IPS-20b (cell line): ENCODE results near the gene PFDN2.
"Not testable (repeated sequence)": the region's sequence is repeated elsewhere in the genome, so short reads cannot be mapped to it uniquely, and the experiment has no call there.

Experiments used
- H3K27ac ChIP-seq: one replicate; pipeline ENCODE4 v1.5.1; 2013; ENCODE audit warnings: low read length
- H3K27me3 ChIP-seq: 2 replicates; pipeline ENCODE4 v1.6.1; 2013; ENCODE audit warnings: mild to moderate bottlenecking, low read length, inconsistent platforms; ENCODE audit not compliant: insufficient read depth
- H3K36me3 ChIP-seq: 2 replicates; pipeline ENCODE4 v1.6.1; 2013; ENCODE audit warnings: low read depth, mild to moderate bottlenecking, inconsistent platforms, low read length, moderate library complexity; ENCODE audit not compliant: insufficient read depth
- H3K4me1 ChIP-seq: 2 replicates; pipeline ENCODE4 v1.6.1; 2013; ENCODE audit warnings: mild to moderate bottlenecking, control low read depth, inconsistent platforms, low read length, moderate library complexity; ENCODE audit not compliant: insufficient read depth
- H3K4me3 ChIP-seq: 2 replicates; pipeline ENCODE4 v1.5.1; 2013; ENCODE audit warnings: mild to moderate bottlenecking, low read length, inconsistent platforms
- H3K9ac ChIP-seq: 2 replicates; pipeline ENCODE4 v1.6.1; 2013; ENCODE audit warnings: low read depth, mild to moderate bottlenecking, inconsistent platforms, low read length, moderate library complexity
- H3K9me3 ChIP-seq: 2 replicates; pipeline ENCODE4 v1.6.1; 2013; ENCODE audit warnings: mild to moderate bottlenecking, low read depth, low read length, inconsistent platforms; ENCODE audit not compliant: insufficient read depth

Gene PFDN2

GRCh38 chr1:161132410-161133219 is 14.8 kb upstream of the PFDN2 start, which contains the start of gene DEDD:
Gene DEDD (minus strand): TSS chr1:161132667. CDS start chr1:161124462, 8,205 bp downstream.
- Histone ChIP-seq H3K4me3 (peak within 1 kb of the TSS; percentile 92), H3K4me1 (peaks cover 13% of the 10 kb centered on the region; the same call in 1 of the 2 replicates), H3K27me3 (no peaks in the 10 kb centered on the region), H3K9ac (peak within 1 kb of the TSS; percentile 94), H3K27ac (peak within 1 kb of the TSS; percentile 94), H3K9me3 (no peaks in the 10 kb centered on the region), H3K36me3 (peaks cover 34% of the 10 kb centered on the region)

- H3K27ac ChIP-seq = peak overlapping the region; percentile 94
- no peaks in the 10 kb centered on the region for H3K9me3 ChIP-seq
- H3K27me3 ChIP-seq = no peaks in the 10 kb centered on the region
- peak overlapping the region; percentile 94 for H3K9ac ChIP-seq
- H3K4me1 ChIP-seq = peaks cover 13% of the 10 kb centered on the region; the same call in 1 of the 2 replicates
- H3K36me3 ChIP-seq = peaks cover 37% of the 10 kb centered on the region
- peak overlapping the region; percentile 92 for H3K4me3 ChIP-seq
Measured at GRCh38 chr1:161131523-161132409, 13.9 kb upstream of the PFDN2 start.

DNA sequence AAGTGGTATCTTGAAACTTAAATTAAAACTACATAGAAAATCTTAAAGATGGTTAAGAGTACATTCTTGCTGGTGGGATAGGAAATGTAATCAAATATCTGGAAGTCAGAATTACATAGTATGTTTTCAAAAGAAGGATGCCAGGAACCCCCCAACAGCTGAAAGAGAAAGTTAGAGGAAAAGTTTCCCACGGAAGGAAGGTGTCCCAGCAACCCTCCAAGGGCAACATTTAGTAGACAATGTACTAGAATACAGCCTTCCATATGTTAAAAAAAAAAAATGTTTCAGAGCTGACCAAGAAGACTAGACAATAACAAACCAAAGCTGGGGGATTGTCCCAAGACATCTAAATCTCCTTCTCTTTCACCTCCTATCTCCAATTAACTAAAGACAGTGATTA is 12.4 kb upstream of the PFDN2 start:
- Histone ChIP-seq H3K9me3 (no peaks in the 10 kb centered on the region), H3K27ac (no peak overlapping the region), H3K9ac (peak overlapping the region; percentile 94; the same call in 1 of the 2 replicates), H3K4me1 (peaks cover 13% of the 10 kb centered on the region; the same call in 1 of the 2 replicates), H3K4me3 (peak overlapping the region; percentile 92), H3K27me3 (no peaks in the 10 kb centered on the region), H3K36me3 (peaks cover 49% of the 10 kb centered on the region)

DNA sequence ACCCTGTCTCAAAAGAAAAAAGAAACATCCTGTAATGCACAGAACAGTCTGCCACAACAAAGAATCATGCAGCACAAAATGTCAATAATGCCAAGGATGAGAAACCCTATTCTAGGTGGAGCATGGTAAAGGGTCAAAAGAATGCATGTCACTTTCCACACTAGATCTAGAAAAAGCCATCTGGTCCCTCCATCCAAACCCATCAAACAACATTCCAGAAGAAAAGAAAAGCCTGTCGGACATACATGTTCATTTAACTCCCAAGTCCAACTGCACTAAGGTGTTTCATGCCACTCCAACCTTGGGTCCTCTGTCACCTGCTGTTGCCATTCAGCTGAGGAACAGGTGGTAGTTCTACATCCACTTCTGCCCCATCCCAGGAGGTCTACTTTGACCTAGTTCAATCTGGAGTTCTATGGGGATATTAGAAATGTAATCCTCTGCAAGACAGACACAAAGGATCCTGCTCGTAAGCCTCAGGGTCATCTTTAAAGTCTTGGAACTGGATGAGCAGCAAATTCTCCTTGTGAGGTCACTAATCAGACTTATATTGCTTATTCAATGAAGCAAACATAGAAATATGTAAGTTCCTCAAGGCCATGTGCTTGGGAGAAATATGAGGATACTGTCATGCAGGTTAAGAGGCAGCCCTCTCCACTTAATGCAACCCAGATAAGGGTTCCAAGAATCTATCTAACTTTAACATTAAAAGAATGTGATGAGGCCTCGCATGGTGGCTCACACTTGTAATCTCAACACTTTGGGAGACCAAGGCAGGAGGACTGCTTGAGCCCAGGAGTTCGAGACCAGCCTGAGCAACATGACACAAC is 11.0 kb upstream of the PFDN2 start:
- Histone ChIP-seq H3K9me3 (no peaks in the 10 kb centered on the region), H3K27ac (no peak overlapping the region), H3K27me3 (no peaks in the 10 kb centered on the region), H3K36me3 (peaks cover 63% of the 10 kb centered on the region), H3K4me3 (no peak overlapping the region), H3K4me1 (peaks cover 13% of the 10 kb centered on the region; the same call in 1 of the 2 replicates), H3K9ac (no peak overlapping the region)

GRCh38 chr1:161127649-161128048 is 9.8 kb upstream of the PFDN2 start:
- H3K36me3 ChIP-seq = peaks cover 74% of the 10 kb centered on the region
- no peak overlapping the region for H3K9ac ChIP-seq
- H3K4me3 ChIP-seq = no peak overlapping the region
- H3K9me3 ChIP-seq = no peaks in the 10 kb centered on the region
- H3K27ac ChIP-seq = no peak overlapping the region
- peaks cover 13% of the 10 kb centered on the region; the same call in 1 of the 2 replicates for H3K4me1 ChIP-seq
- no peaks in the 10 kb centered on the region for H3K27me3 ChIP-seq

GRCh38 chr1:161122967-161123366 is 5.1 kb upstream of the PFDN2 start:
- Histone ChIP-seq H3K36me3 (peaks cover 79% of the 10 kb centered on the region), H3K4me3 (no peak overlapping the region), H3K27ac (no peak overlapping the region), H3K4me1 (peaks cover 8% of the 10 kb centered on the region; the same call in 1 of the 2 replicates), H3K9ac (no peak overlapping the region), H3K27me3 (no peaks in the 10 kb centered on the region), H3K9me3 (no peaks in the 10 kb centered on the region)

- Histone ChIP-seq H3K27me3 (no peaks in the 10 kb centered on the region), H3K9ac (no peak overlapping the region), H3K4me1 (peaks cover 8% of the 10 kb centered on the region; the same call in 1 of the 2 replicates), H3K27ac (no peak overlapping the region), H3K36me3 (peaks cover 68% of the 10 kb centered on the region), H3K4me3 (no peak overlapping the region), H3K9me3 (no peaks in the 10 kb centered on the region)
Measured at GRCh38 chr1:161121834-161122233, 4.0 kb upstream of the PFDN2 start.

- peaks cover 8% of the 10 kb centered on the region; the same call in 1 of the 2 replicates for H3K4me1 ChIP-seq
- no peaks in the 10 kb centered on the region for H3K9me3 ChIP-seq
- H3K36me3 ChIP-seq = peaks cover 64% of the 10 kb centered on the region
- H3K27me3 ChIP-seq = no peaks in the 10 kb centered on the region
- H3K27ac ChIP-seq = no peak overlapping the region
- no peak overlapping the region for H3K9ac ChIP-seq
- no peak overlapping the region for H3K4me3 ChIP-seq
Measured at GRCh38 chr1:161121042-161121650, 3.3 kb upstream of the PFDN2 start.

- Histone ChIP-seq H3K27ac (no peak overlapping the region), H3K36me3 (peaks cover 51% of the 10 kb centered on the region), H3K9ac (peak overlapping the region; percentile 95; the same call in 1 of the 2 replicates), H3K4me3 (peak overlapping the region; percentile 99), H3K27me3 (no peaks in the 10 kb centered on the region), H3K9me3 (no peaks in the 10 kb centered on the region), H3K4me1 (peaks cover 8% of the 10 kb centered on the region; the same call in 1 of the 2 replicates)
Measured at GRCh38 chr1:161119092-161119903, 1.5 kb upstream of the PFDN2 start.

DNA sequence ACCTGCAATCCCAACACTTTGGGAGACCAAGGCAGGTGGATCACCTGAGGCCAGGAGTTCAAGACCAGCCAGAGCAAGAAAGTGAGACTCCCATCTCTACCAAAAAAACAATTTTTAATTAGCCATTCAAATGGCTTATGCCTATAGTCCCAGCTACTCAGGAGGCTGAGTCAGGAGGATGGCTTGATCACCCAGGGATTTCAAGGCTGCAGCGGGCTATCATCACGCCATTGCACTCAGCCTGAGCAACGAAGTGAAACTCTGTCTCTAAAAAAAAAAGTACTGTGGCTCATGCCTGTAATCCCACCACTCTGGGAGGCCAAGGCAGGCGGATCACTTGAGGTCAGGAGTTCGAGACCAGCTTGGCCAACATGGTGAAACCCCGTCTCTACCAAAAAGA is 1.9 kb downstream of the PFDN2 start:
- not testable (repeated sequence) for H3K9ac ChIP-seq, H3K27ac ChIP-seq, H3K4me1 ChIP-seq

More for the DNA sequence above, 1.9 kb downstream of the PFDN2 start:
- H3K27me3 ChIP-seq, H3K4me3 ChIP-seq, H3K9me3 ChIP-seq: not testable (repeated sequence)
- H3K36me3 ChIP-seq = peaks cover 17% of the 10 kb centered on the region
